Neutrophil (primary cell): ENCODE results near the gene N4BP2L1.

Experiments
- H3K27ac ChIP-seq: fragments of 200-600 bp; sonication (generic); 2 replicates; pipeline ENCODE4 v1.5.1; 2016; ENCODE audit warnings: mild to moderate bottlenecking, moderate library complexity
- H3K27me3 ChIP-seq: fragments of 200-600 bp; sonication (generic); 2 replicates; pipeline ENCODE4 v1.6.0; 2016; ENCODE audit warnings: mild to moderate bottlenecking
- H3K36me3 ChIP-seq: fragments of 200-600 bp; sonication (generic); 2 replicates; pipeline ENCODE4 v1.5.1; 2017
- H3K4me1 ChIP-seq, 2 experiments: fragments of 200-600 bp in 1 of 2; sonication (generic) in 1 of 2; 1 replicate in 1 of 2; 2 replicates in 1 of 2; pipeline versions ENCODE4 v1.5.1 to v1.6.1; 2013 to 2016; ENCODE audit warnings: low read depth in 1 of 2, low read length in 1 of 2, mild to moderate bottlenecking in 1 of 2, moderate library complexity in 1 of 2; ENCODE audit not compliant: control insufficient read depth in 1 of 2, insufficient read depth in 1 of 2
- H3K4me3 ChIP-seq, 2 experiments: fragments of 200-600 bp in 1 of 2; sonication (generic) in 1 of 2; 1 replicate in 1 of 2; 2 replicates in 1 of 2; pipeline ENCODE4 v1.5.1; 2013 to 2016; ENCODE audit warnings: low read depth in 1 of 2, low read length in 1 of 2, mild to moderate bottlenecking in 1 of 2, moderate library complexity in 1 of 2
- H3K9me3 ChIP-seq: fragments of 200-600 bp; sonication (generic); 2 replicates; pipeline ENCODE4 v1.5.1; 2016
- TF ChIP-seq, protein P1 (sequence below): fragments of 200-600 bp; sonication (generic); IDR thresholded peaks from 2 replicates; pipeline ENCODE4 v1.5.1; 2016; ENCODE audit warnings: antibody characterized with exemption

Gene N4BP2L1

DNA sequence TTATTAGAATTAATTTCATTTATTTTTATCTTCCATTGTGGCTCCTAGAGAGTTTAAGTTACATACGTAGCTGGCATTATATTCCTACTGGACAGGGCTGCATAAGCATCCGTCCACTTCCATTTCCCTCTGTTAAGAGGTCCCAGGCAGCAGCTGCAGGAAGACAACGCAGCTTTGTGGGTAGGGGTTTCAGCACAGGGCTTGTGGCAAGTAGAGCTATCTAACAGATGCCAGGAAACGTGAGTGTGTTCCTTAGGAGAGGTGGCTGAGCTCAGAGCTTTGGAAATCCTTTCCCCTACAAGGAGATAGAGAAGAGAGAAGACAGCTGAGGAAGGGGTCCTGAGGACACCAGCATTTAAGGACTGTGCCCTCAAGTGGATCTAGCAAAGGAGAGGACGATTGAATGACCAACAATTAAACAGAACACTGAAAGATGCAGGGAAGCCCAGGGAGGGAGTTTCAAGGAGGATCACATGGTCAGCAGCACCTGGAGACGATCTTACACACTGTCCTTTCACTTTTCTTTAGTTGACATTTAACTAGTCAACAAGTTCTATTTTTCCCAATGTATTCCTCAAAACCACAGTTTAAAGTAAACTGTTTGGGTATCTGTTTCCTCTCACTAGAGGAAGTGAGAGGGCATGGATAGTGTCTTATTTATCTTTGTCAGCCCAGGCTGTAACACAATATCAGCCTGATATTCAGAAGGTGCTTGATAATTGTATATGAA, 2.3 kb upstream of the N4BP2L1 start:
- Histone ChIP-seq H3K36me3 (peaks cover 27% of the 10 kb centered on the region), H3K27me3 (no peaks in the 10 kb centered on the region), H3K4me3 (no peak overlapping the region), H3K4me1 (peaks cover 19 to 20% of the 10 kb centered on the region in 2 experiments), H3K9me3 (no peaks in the 10 kb centered on the region), H3K27ac (no peak overlapping the region)
- TF ChIP-seq, protein P1, sequence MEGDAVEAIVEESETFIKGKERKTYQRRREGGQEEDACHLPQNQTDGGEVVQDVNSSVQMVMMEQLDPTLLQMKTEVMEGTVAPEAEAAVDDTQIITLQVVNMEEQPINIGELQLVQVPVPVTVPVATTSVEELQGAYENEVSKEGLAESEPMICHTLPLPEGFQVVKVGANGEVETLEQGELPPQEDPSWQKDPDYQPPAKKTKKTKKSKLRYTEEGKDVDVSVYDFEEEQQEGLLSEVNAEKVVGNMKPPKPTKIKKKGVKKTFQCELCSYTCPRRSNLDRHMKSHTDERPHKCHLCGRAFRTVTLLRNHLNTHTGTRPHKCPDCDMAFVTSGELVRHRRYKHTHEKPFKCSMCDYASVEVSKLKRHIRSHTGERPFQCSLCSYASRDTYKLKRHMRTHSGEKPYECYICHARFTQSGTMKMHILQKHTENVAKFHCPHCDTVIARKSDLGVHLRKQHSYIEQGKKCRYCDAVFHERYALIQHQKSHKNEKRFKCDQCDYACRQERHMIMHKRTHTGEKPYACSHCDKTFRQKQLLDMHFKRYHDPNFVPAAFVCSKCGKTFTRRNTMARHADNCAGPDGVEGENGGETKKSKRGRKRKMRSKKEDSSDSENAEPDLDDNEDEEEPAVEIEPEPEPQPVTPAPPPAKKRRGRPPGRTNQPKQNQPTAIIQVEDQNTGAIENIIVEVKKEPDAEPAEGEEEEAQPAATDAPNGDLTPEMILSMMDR: no peak

DNA sequence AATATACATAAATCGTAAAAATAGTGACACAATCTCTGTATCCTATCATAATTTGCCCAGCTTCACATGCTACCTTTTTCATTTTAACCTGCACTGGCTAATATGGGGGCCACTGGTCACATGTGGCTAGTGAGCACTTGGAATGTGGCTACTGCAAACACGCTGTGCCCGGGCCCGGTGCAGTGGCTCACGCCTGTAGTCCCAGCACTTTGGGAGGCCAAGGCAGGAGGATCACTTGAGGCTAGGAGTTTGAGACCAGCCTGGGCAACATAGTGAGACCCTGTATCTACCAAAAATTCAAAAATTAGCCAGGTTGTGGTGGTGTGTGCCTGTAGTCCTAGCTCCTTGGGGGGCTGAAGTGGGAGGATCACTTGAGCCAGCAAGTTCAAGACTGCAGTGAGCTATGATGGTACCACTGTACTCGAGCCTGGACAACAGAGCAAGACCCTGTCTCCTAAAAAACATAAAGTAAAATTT, 1.5 kb upstream of the N4BP2L1 start:
- TF ChIP-seq, protein P1: no peak
- Histone ChIP-seq H3K27ac (no peak overlapping the region), H3K4me1 (peaks cover 19 to 21% of the 10 kb centered on the region in 2 experiments)

DNA sequence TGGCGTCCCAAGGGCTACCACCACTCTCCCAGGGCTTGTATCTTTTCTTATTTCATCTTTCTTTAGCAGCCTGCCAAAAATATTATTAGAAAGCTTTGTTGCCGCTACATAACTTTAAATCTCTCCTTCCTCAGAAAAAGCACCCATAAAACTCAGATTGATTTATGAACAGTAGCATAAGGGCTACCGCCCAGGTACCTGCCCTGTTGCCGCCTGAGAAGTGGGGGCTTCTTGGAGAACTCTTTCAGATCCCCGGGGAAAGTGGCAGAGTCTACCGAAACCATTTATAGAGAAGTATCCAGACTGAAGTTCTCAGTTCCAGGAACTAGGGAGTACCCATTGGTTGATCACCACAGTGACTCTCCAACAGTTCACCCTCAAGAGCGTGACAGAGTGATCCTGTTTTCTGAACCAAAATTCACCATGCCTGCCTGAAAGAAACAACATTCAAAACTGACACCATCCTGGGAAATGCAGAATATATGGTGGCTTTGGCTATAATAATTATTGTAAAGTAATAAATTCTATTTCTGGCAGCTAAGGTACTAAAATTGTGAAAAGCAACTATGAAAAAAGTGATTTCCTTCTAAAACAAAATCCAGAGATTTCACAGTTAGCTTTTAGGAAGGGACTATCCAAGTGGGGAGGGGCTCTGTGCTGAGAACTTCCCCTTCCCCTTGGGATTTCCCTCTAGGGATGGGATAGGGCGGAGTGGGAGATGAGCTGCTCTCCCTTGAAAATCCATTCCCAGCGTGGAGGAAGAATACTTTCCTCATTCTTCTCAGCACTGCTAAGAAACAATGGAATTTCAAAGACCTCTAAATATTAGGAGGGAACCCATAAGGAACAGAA, 877 bp upstream of the N4BP2L1 start:
- TF ChIP-seq, protein P1: no peak
- no peaks in the 10 kb centered on the region for H3K27me3 ChIP-seq
- no peaks in the 10 kb centered on the region for H3K9me3 ChIP-seq
- peak overlapping the region in 1 of 2 experiments; percentile 68 for H3K4me3 ChIP-seq
- H3K27ac ChIP-seq: peak overlapping the region; percentile 77
- peaks cover 24 to 28% of the 10 kb centered on the region in 2 experiments for H3K4me1 ChIP-seq
- peaks cover 22% of the 10 kb centered on the region for H3K36me3 ChIP-seq

More for the DNA sequence above, 1.5 kb upstream of the N4BP2L1 start:
- Histone ChIP-seq H3K27me3 (no peaks in the 10 kb centered on the region), H3K9me3 (no peaks in the 10 kb centered on the region), H3K36me3 (peaks cover 22% of the 10 kb centered on the region), H3K4me3 (no peak overlapping the region)

- H3K27ac ChIP-seq: peak overlapping the region; percentile 77
- peak overlapping the region; percentile 68 for H3K4me3 ChIP-seq
- H3K36me3 ChIP-seq: peaks cover 17% of the 10 kb centered on the region
- no peaks in the 10 kb centered on the region for H3K27me3 ChIP-seq
- TF ChIP-seq, protein P1: no peak
- H3K4me1 ChIP-seq: peaks cover 28 to 31% of the 10 kb centered on the region in 2 experiments
- no peaks in the 10 kb centered on the region for H3K9me3 ChIP-seq
These were observed 709 bp downstream of the N4BP2L1 start for GRCh38 chr13:32426990-32427851.
